ENCODE data around the gene DDX39B. TPM values are rescaled to one million over a fixed set of nuclear protein-coding genes. Genes with fewer than 3 reads are reported as not detected.
"Not testable (repeated sequence)": the region's sequence is repeated elsewhere in the genome, so short reads cannot be mapped to it uniquely, and the experiment has no call there.

DDX39B gene
- total and polyA plus RNA-seq, 2 of the 8 experiments (the other 6 are each of a cell fraction or from before 2014, with no cell fraction given) = 780 to 1,164 TPM

DNA sequence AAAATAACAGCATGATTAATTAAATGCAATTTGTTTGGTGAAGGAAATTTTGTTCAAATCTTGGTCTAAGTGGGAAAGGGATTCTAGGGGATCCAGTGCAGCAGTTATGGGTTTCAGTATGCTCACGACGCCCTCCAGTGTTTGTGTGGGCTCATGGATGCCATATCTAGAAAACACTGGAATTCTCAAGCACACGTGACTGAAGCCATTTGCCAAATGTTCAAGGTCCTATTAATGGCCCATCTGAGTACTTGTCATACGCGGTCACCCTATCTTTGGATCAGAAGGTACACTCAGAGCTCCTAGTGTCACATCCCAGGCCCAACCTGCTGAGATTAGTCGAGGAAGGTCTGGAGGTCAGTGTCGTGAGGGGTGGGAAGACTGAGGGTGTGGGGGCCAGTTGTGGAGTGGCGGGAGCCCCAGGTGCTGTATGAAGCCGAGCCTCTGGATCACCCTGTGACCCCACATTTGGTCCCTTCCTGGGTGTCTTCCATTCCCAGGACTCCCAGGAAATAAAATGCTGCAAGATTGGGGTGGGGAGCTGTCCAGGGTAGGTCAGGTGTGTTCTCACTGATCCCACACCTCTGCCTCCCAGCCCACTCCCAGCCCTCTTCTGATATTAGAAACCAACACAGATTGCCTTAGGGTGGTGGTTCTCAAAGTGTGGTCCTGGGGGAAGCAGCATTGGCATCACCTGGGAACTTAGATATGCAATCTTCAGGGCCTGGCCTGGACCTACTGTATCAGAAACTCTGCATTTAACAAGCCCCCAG lies 55.6 kb downstream of the DDX39B start:
- H3K23ac ChIP-seq (ENCODE audit: insufficient read length); H3K9ac ChIP-seq (replicated peaks in 1 of 4; ENCODE audit: extremely low read depth in 1 of 4, low read depth in 3 of 4, low read length in 3 of 4); H2AFZ ChIP-seq (ENCODE audit: low read length); H3K4ac ChIP-seq (replicated peaks; ENCODE audit: insufficient read length, low read depth, low read length); H3K79me1 ChIP-seq (ENCODE audit: low read depth, low read length); POLR2A ChIA-PET (ENCODE audit: partially characterized antibody); H3K18ac ChIP-seq (ENCODE audit: extremely low read depth, low read length); CTCF ChIA-PET (ENCODE audit: partially characterized antibody); H3K27me3 ChIP-seq (replicated peaks in 1 of 4; ENCODE audit: control insufficient read depth in 3 of 4, extremely low read depth in 1 of 4, insufficient read depth in 3 of 4, low read length in 3 of 4); H2BK5ac ChIP-seq (ENCODE audit: low read depth, low read length); H3K4me2 ChIP-seq (ENCODE audit: insufficient read depth in 1 of 2, low read depth in 2 of 2, low read length in 2 of 2); H3K4me1 ChIP-seq (replicated peaks in 1 of 4; ENCODE audit: control insufficient read depth in 3 of 4, insufficient read depth in 4 of 4, low read length in 3 of 4); H4K8ac ChIP-seq (ENCODE audit: extremely low read depth, insufficient read depth, low read length); H3K56ac ChIP-seq (replicated peaks; ENCODE audit: insufficient read length, low read depth, low read length); H3K79me2 ChIP-seq (ENCODE audit: control insufficient read depth in 1 of 2, insufficient read depth in 2 of 2, low read length in 2 of 2); H2BK15ac ChIP-seq (ENCODE audit: low read length); H3K14ac ChIP-seq (ENCODE audit: insufficient read length); H2AK5ac ChIP-seq (ENCODE audit: low read depth, low read length); H2BK20ac ChIP-seq (ENCODE audit: low read length); DNase-seq (ENCODE audit: low read depth in 1 of 2, low spot score in 2 of 2); H4K5ac ChIP-seq (ENCODE audit: insufficient read length, low read depth, low read length); H3K9me3 ChIP-seq (ENCODE audit: insufficient read depth in 2 of 2, low read depth in 1 of 2, low read length in 1 of 2); H4K91ac ChIP-seq (replicated peaks; ENCODE audit: insufficient read length, low read length); H3K23me2 ChIP-seq (ENCODE audit: low read depth, low read length); H3K36me3 ChIP-seq (ENCODE audit: control insufficient read depth in 2 of 4, insufficient read depth in 4 of 4, low read length in 3 of 4); H2BK120ac ChIP-seq (replicated peaks; ENCODE audit: low read depth, low read length); H4K20me1 ChIP-seq (replicated peaks in 1 of 2; ENCODE audit: control insufficient read depth in 1 of 2, insufficient read depth in 2 of 2, low read length in 2 of 2); H3K27ac ChIP-seq (ENCODE audit: low read depth, low read length); H3K4me3 ChIP-seq (ENCODE audit: extremely low read depth in 1 of 4, insufficient read depth in 2 of 4, low read depth in 3 of 4, low read length in 4 of 4); H2BK12ac ChIP-seq (ENCODE audit: low read depth, low read length): not testable (repeated sequence)
- no CpG with 5 or more reads among the region's 9 CpGs for WGBS, 2 experiments (ENCODE audit: extremely low coverage in 1 of 2, insufficient coverage in 1 of 2, insufficient read length in 1 of 2, insufficient replicate concordance in 2 of 2, low coverage in 1 of 2, low lambda C conversion rate in 2 of 2, missing lambda C conversion rate in 1 of 2)
- FAIRE-seq = peak; percentile 84

Data from H1 (cell line).